Activated CD8-positive, alpha-beta memory T cell treated with anti-CD3 and anti-CD28 coated beads, Interleukin-2, amount 50 U/mL, for 48 hours (primary cell): ENCODE data around the gene TPO.

ENCODE experiments used
- DNase-seq: peaks from one replicate; pipeline ENCODE4 v3.0.0-alpha.2; 2020

The TPO gene

GRCh38 chr2:1588051-1588977, 175.1 kb downstream of the TPO start:
- no peak for DNase-seq

GRCh38 chr2:1588978-1589621, 175.8 kb downstream of the TPO start:
- DNase-seq = no peak

- no peak for DNase-seq
Measured at GRCh38 chr2:1590596-1591460, 177.6 kb downstream of the TPO start.

GRCh38 chr2:1591461-1591770, 178.2 kb downstream of the TPO start:
- no peak for DNase-seq
